ENCODE measurements around the gene AKAP1. TPM values are rescaled to one million over a fixed set of nuclear protein-coding genes. Genes with fewer than 3 reads are reported as not detected.
A peak's percentile ranks its signal among the peaks of the same experiment; 100 is the strongest.

AKAP1 gene
- total RNA-seq, 2 donors from 2014 or later, result 11.6 to 18.5 TPM

DNA sequence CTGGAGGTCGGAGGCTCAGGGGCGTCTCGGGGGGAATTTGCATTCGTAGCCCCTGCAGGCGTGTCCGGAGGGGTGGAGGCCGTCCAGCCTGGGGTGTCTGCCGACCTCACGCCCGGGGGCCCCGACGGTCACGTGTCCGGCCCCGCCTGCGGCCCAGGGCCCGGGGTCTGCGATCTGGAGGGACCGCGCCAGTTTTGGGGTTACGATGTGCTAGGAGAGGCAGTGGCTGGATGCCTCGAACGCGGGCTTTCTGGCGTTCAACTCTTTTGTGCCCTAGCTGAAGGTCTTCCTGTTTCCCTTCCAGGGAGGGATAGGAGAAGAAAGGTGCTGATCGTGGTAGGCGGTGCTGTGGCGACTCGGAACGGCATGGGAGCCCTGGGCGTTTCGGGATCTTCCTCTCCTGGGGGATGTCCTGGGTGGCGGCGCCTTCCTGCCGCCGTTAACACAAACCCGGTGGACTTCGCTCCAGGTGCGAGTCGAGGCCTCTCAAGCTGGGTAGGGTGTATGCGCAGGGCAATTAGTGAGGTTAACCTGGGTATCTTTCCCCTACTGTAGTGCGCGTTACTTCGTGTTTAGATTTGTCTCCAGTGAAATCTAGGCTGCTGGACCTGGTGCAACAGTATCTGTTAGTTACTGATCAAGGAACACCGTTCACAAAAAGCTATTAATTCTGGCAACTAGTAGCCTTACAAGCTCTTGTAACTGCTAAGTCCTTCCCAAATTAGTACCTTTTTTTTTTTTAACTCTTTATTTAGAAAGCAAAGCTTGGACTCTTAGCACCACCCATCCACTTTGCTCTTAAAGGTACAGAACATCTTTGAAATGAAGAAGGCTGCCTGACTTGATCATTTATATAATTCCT is 1.3 kb downstream of the AKAP1 start:
- Histone ChIP-seq H3K4me3 (ENCODE audit: low read length) (peak overlapping the region; percentile 77), H3K9ac (ENCODE audit: extremely low read depth, low read length, poor library complexity, severe bottlenecking) (peak overlapping the region; percentile 21), H3K36me3 (ENCODE audit: control insufficient read depth, insufficient read depth, low read length) (no peaks in the 10 kb centered on the region), H3K4me1 (ENCODE audit: control insufficient read depth, insufficient read depth, low read length) (peaks cover 5% of the 10 kb centered on the region), H3K27me3 (ENCODE audit: control insufficient read depth, insufficient read depth, low read length, poor library complexity, severe bottlenecking) (peaks cover 17% of the 10 kb centered on the region), H3K9me3 (ENCODE audit: control insufficient read depth, low read length) (no peaks in the 10 kb centered on the region), H3K27ac (ENCODE audit: low read depth, low read length) (no peak overlapping the region)
- DNase-seq, result peak; percentile 87
- WGBS, 2 experiments (ENCODE audit: insufficient coverage in 1 of 2, insufficient read length in 1 of 2), result 3 to 4% methylated on average over 25 to 45 of the region's 45 CpGs
- H3K27ac Mint-ChIP-seq, result no peak overlapping the region
- H3K4me3 Mint-ChIP-seq, result peak overlapping the region; percentile 80
- no peaks in the 10 kb centered on the region for H3K36me3 Mint-ChIP-seq (ENCODE audit: low read depth)
- H3K27me3 Mint-ChIP-seq (ENCODE audit: insufficient read depth), result peaks cover 12% of the 10 kb centered on the region
- H3K9me3 Mint-ChIP-seq, result no peaks in the 10 kb centered on the region
- TF ChIP-seq, protein P1, sequence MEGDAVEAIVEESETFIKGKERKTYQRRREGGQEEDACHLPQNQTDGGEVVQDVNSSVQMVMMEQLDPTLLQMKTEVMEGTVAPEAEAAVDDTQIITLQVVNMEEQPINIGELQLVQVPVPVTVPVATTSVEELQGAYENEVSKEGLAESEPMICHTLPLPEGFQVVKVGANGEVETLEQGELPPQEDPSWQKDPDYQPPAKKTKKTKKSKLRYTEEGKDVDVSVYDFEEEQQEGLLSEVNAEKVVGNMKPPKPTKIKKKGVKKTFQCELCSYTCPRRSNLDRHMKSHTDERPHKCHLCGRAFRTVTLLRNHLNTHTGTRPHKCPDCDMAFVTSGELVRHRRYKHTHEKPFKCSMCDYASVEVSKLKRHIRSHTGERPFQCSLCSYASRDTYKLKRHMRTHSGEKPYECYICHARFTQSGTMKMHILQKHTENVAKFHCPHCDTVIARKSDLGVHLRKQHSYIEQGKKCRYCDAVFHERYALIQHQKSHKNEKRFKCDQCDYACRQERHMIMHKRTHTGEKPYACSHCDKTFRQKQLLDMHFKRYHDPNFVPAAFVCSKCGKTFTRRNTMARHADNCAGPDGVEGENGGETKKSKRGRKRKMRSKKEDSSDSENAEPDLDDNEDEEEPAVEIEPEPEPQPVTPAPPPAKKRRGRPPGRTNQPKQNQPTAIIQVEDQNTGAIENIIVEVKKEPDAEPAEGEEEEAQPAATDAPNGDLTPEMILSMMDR (conservative IDR thresholded peaks at IDR 0.05), result no peak
- H3K4me1 Mint-ChIP-seq, result peaks cover 49% of the 10 kb centered on the region

- no peak overlapping the region for H3K27ac ChIP-seq (ENCODE audit: low read depth, low read length)
- H3K4me3 ChIP-seq (ENCODE audit: low read length), result no peak overlapping the region
- H3K9ac ChIP-seq (ENCODE audit: extremely low read depth, low read length, poor library complexity, severe bottlenecking), result no peak overlapping the region
- Mint-ChIP-seq H3K4me3 (no peak overlapping the region), H3K36me3 (ENCODE audit: low read depth) (no peaks in the 10 kb centered on the region), H3K9me3 (no peaks in the 10 kb centered on the region), H3K4me1 (peaks cover 59% of the 10 kb centered on the region), H3K27me3 (ENCODE audit: insufficient read depth) (peaks cover 12% of the 10 kb centered on the region), H3K27ac (no peak overlapping the region)
- TF ChIP-seq, protein P1 (conservative IDR thresholded peaks at IDR 0.05), result no peak
- peaks cover 10% of the 10 kb centered on the region for H3K4me1 ChIP-seq (ENCODE audit: control insufficient read depth, insufficient read depth, low read length)
- H3K36me3 ChIP-seq (ENCODE audit: control insufficient read depth, insufficient read depth, low read length), result no peaks in the 10 kb centered on the region
- WGBS, 2 experiments (ENCODE audit: insufficient coverage in 1 of 2, insufficient read length in 1 of 2), result 63 to 83% methylated on average over 1 of the region's 1 CpG
- no peaks in the 10 kb centered on the region for H3K9me3 ChIP-seq (ENCODE audit: control insufficient read depth, low read length)
- H3K27me3 ChIP-seq (ENCODE audit: control insufficient read depth, insufficient read depth, low read length, poor library complexity, severe bottlenecking), result peaks cover 17% of the 10 kb centered on the region
- no peak for DNase-seq
These were observed 3.3 kb downstream of the AKAP1 start for GRCh38 chr17:57088298-57088697.

DNA sequence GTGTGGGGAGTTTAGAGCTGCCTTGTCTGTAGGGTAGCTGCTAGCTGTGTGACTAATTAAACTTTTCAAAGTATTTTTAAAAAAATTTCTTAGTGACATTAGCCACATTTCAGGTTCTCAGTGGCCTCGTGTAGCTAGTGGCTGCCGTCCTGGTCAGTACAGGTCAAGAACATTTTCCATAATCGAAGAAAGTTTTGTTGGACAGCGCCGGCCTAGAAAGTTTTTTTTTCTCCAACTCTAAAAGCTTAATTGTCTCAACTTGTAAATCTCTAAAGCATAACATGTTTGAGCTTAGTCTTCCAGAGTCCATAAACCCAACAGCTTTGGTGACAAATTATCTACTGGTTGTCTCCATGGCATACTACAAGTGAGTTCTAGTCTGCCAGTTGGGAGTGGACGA is 4.3 kb downstream of the AKAP1 start:
- H3K36me3 ChIP-seq (ENCODE audit: control insufficient read depth, insufficient read depth, low read length), result no peaks in the 10 kb centered on the region
- no peak overlapping the region for H3K27ac Mint-ChIP-seq
- H3K9ac ChIP-seq (ENCODE audit: extremely low read depth, low read length, poor library complexity, severe bottlenecking), result no peak overlapping the region
- DNase-seq, result no peak
- no peak overlapping the region for H3K4me3 ChIP-seq (ENCODE audit: low read length)
- no peaks in the 10 kb centered on the region for H3K36me3 Mint-ChIP-seq (ENCODE audit: low read depth)
- H3K27ac ChIP-seq (ENCODE audit: low read depth, low read length), result no peak overlapping the region
- no peak overlapping the region for H3K4me3 Mint-ChIP-seq
- peaks cover 17% of the 10 kb centered on the region for H3K27me3 ChIP-seq (ENCODE audit: control insufficient read depth, insufficient read depth, low read length, poor library complexity, severe bottlenecking)
- H3K27me3 Mint-ChIP-seq (ENCODE audit: insufficient read depth), result peaks cover 12% of the 10 kb centered on the region
- no peaks in the 10 kb centered on the region for H3K9me3 Mint-ChIP-seq
- WGBS, 2 experiments (ENCODE audit: insufficient coverage in 1 of 2, insufficient read length in 1 of 2), result 93 to 95% methylated on average over 5 to 6 of the region's 6 CpGs
- H3K4me1 ChIP-seq (ENCODE audit: control insufficient read depth, insufficient read depth, low read length), result peaks cover 11% of the 10 kb centered on the region
- TF ChIP-seq, protein P1 (conservative IDR thresholded peaks at IDR 0.05), result no peak
- no peaks in the 10 kb centered on the region for H3K9me3 ChIP-seq (ENCODE audit: control insufficient read depth, low read length)
- peaks cover 56% of the 10 kb centered on the region for H3K4me1 Mint-ChIP-seq

Data from endodermal cell (in vitro differentiated cells).